ENCODE measurements around the gene NFKBIE.

The NFKBIE gene

GRCh38 chr6:44297063-44298038 lies 32.0 kb upstream of the NFKBIE start:
- no peak overlapping the region for H2AFZ ChIP-seq (ENCODE audit: low read depth, low read length)
- H2BK12ac ChIP-seq (ENCODE audit: low read length in 2 of 2) = no peak overlapping the region
- no peaks in the 10 kb centered on the region for H3K9me3 ChIP-seq (ENCODE audit: control insufficient read depth, low read length)
- H2BK120ac ChIP-seq (ENCODE audit: low read depth, low read length) = no peak overlapping the region
- H3K79me1 ChIP-seq (replicated peaks; ENCODE audit: low read length, poor library complexity, severe bottlenecking) = no peaks in the 10 kb centered on the region
- H3K18ac ChIP-seq (ENCODE audit: low read depth in 1 of 2, low read length in 2 of 2) = peak overlapping the region in 1 of 2 experiments; percentile 35
- no peak overlapping the region for H3K4ac ChIP-seq (ENCODE audit: low read depth in 1 of 2, low read length in 2 of 2)
- DNase-seq = peak; percentile 38
- WGBS = 1% methylated on average over 71 of the region's 86 CpGs
- H3K4me3 ChIP-seq (ENCODE audit: insufficient read depth in 1 of 2, low read depth in 1 of 2, low read length in 2 of 2) = peak overlapping the region; percentile 39 to 71
- H3K27me3 ChIP-seq (ENCODE audit: control insufficient read depth in 1 of 2, insufficient read depth in 1 of 2, low read length in 2 of 2) = peaks cover 50 to 66% of the 10 kb centered on the region in 2 experiments
- peak overlapping the region; percentile 73 for H3K4me2 ChIP-seq (ENCODE audit: low read length, poor library complexity, severe bottlenecking)
- peaks cover 12% of the 10 kb centered on the region for H3K4me1 ChIP-seq (ENCODE audit: control insufficient read depth, insufficient read depth, low read depth, low read length)
- no peak overlapping the region for H4K8ac ChIP-seq (ENCODE audit: low read length)
- peak overlapping the region in 1 of 2 experiments; percentile 31 for H3K14ac ChIP-seq (ENCODE audit: low read length in 2 of 2)
- H2BK15ac ChIP-seq (ENCODE audit: low read depth, poor library complexity, severe bottlenecking) = no peak overlapping the region
- peaks cover 22 to 23% of the 10 kb centered on the region in 2 experiments for H3K36me3 ChIP-seq (ENCODE audit: control insufficient read depth in 1 of 2, insufficient read depth in 2 of 2, low read depth in 1 of 2, low read length in 2 of 2)
- H3K27ac ChIP-seq (ENCODE audit: low read length, poor library complexity, severe bottlenecking) = no peak overlapping the region
- H3K23ac ChIP-seq (ENCODE audit: low read length in 2 of 2) = peak overlapping the region in 1 of 2 experiments; percentile 86
- H3K9ac ChIP-seq (ENCODE audit: low read length) = peak overlapping the region; percentile 57
- H2BK5ac ChIP-seq (ENCODE audit: low read depth, low read length, poor library complexity, severe bottlenecking) = no peak overlapping the region
- H2AK5ac ChIP-seq (ENCODE audit: low read length, severe bottlenecking) = no peak overlapping the region
- H4K91ac ChIP-seq (ENCODE audit: low read length) = no peak overlapping the region

GRCh38 chr6:44294832-44295791 lies 29.8 kb upstream of the NFKBIE start:
- H2BK15ac ChIP-seq (ENCODE audit: low read depth, poor library complexity, severe bottlenecking) = no peak overlapping the region
- H3K27ac ChIP-seq (ENCODE audit: low read length, poor library complexity, severe bottlenecking) = no peak overlapping the region
- H2AK5ac ChIP-seq (ENCODE audit: low read length, severe bottlenecking) = no peak overlapping the region
- peaks cover 70 to 88% of the 10 kb centered on the region in 2 experiments for H3K27me3 ChIP-seq (ENCODE audit: control insufficient read depth in 1 of 2, insufficient read depth in 1 of 2, low read length in 2 of 2)
- DNase-seq = no peak
- H3K36me3 ChIP-seq (ENCODE audit: control insufficient read depth in 1 of 2, insufficient read depth in 2 of 2, low read depth in 1 of 2, low read length in 2 of 2) = peaks cover under 1 to 1% of the 10 kb centered on the region in 2 experiments
- no peak overlapping the region for H2BK5ac ChIP-seq (ENCODE audit: low read depth, low read length, poor library complexity, severe bottlenecking)
- H3K23ac ChIP-seq (ENCODE audit: low read length in 2 of 2) = peak overlapping the region in 1 of 2 experiments; percentile 9
- no peaks in the 10 kb centered on the region for H3K79me1 ChIP-seq (replicated peaks; ENCODE audit: low read length, poor library complexity, severe bottlenecking)
- no peak overlapping the region for H2BK120ac ChIP-seq (ENCODE audit: low read depth, low read length)
- no peak overlapping the region for H3K9ac ChIP-seq (ENCODE audit: low read length)
- no peak overlapping the region for H3K14ac ChIP-seq (ENCODE audit: low read length in 2 of 2)
- H4K8ac ChIP-seq (ENCODE audit: low read length) = no peak overlapping the region
- H3K18ac ChIP-seq (ENCODE audit: low read depth in 1 of 2, low read length in 2 of 2) = no peak overlapping the region
- no peak overlapping the region for H4K91ac ChIP-seq (ENCODE audit: low read length)
- 75% methylated on average over 7 of the region's 7 CpGs for WGBS
- H2AFZ ChIP-seq (ENCODE audit: low read depth, low read length) = no peak overlapping the region
- no peak overlapping the region for H2BK12ac ChIP-seq (ENCODE audit: low read length in 2 of 2)
- H3K4me3 ChIP-seq (ENCODE audit: insufficient read depth in 1 of 2, low read depth in 1 of 2, low read length in 2 of 2) = no peak overlapping the region
- peaks cover 12% of the 10 kb centered on the region for H3K4me1 ChIP-seq (ENCODE audit: control insufficient read depth, insufficient read depth, low read depth, low read length)
- H3K4me2 ChIP-seq (ENCODE audit: low read length, poor library complexity, severe bottlenecking) = no peak overlapping the region
- H3K9me3 ChIP-seq (ENCODE audit: control insufficient read depth, low read length) = no peaks in the 10 kb centered on the region
- H3K4ac ChIP-seq (ENCODE audit: low read depth in 1 of 2, low read length in 2 of 2) = no peak overlapping the region

GRCh38 chr6:44292661-44293365 lies 27.5 kb upstream of the NFKBIE start:
- Histone ChIP-seq H2BK5ac (ENCODE audit: low read depth, low read length, poor library complexity, severe bottlenecking) (no peak overlapping the region), H3K18ac (ENCODE audit: low read depth in 1 of 2, low read length in 2 of 2) (no peak overlapping the region)

More at GRCh38 chr6:44292661-44293365, 27.5 kb upstream of the NFKBIE start:
- Histone ChIP-seq H3K27ac (ENCODE audit: low read length, poor library complexity, severe bottlenecking) (no peak overlapping the region), H3K4me3 (ENCODE audit: insufficient read depth in 1 of 2, low read depth in 1 of 2, low read length in 2 of 2) (no peak overlapping the region), H3K23ac (ENCODE audit: low read length in 2 of 2) (no peak overlapping the region), H2BK120ac (ENCODE audit: low read depth, low read length) (no peak overlapping the region), H3K27me3 (ENCODE audit: control insufficient read depth in 1 of 2, insufficient read depth in 1 of 2, low read length in 2 of 2) (peaks cover 70 to 93% of the 10 kb centered on the region in 2 experiments), H2BK15ac (ENCODE audit: low read depth, poor library complexity, severe bottlenecking) (no peak overlapping the region), H3K4ac (ENCODE audit: low read depth in 1 of 2, low read length in 2 of 2) (no peak overlapping the region), H3K79me1 (replicated peaks; ENCODE audit: low read length, poor library complexity, severe bottlenecking) (no peaks in the 10 kb centered on the region), H4K8ac (ENCODE audit: low read length) (no peak overlapping the region), H3K14ac (ENCODE audit: low read length in 2 of 2) (no peak overlapping the region), H2AK5ac (ENCODE audit: low read length, severe bottlenecking) (no peak overlapping the region), H3K9me3 (ENCODE audit: control insufficient read depth, low read length) (no peaks in the 10 kb centered on the region), H3K36me3 (ENCODE audit: control insufficient read depth in 1 of 2, insufficient read depth in 2 of 2, low read depth in 1 of 2, low read length in 2 of 2) (no peaks in the 10 kb centered on the region), H2AFZ (ENCODE audit: low read depth, low read length) (no peak overlapping the region), H3K4me1 (ENCODE audit: control insufficient read depth, insufficient read depth, low read depth, low read length) (peaks cover 9% of the 10 kb centered on the region), H3K9ac (ENCODE audit: low read length) (no peak overlapping the region), H2BK12ac (ENCODE audit: low read length in 2 of 2) (no peak overlapping the region), H4K91ac (ENCODE audit: low read length) (no peak overlapping the region), H3K4me2 (ENCODE audit: low read length, poor library complexity, severe bottlenecking) (no peak overlapping the region)
- DNase-seq = no peak
- 94% methylated on average over 4 of the region's 4 CpGs for WGBS

Data from mesenchymal stem cell (in vitro differentiated cells and primary cell).